ENCODE measurements around the gene RPTOR.

- TF ChIP-seq POLR2AphosphoS5 (IDR thresholded peaks at IDR 0.05; ENCODE audit: low read depth, low read length) (no peak), SPI1 (IDR thresholded peaks at IDR 0.05; ENCODE audit: low read depth, low read length) (no peak), POLR2A (IDR thresholded peaks at IDR 0.05; ENCODE audit: low read depth, low read length) (no peak)
Observed at GRCh38 chr17:80646328-80646727, 101.7 kb downstream of the RPTOR start.

All from GM12891 (cell line).